Smooth muscle cell of the brain vasculature (primary cell): Measurements from ENCODE around the gene ABHD10.

Source experiments
- DNase-seq: peaks from one replicate; pipeline ENCODE4 v3.0.0-alpha.2; 2012; ENCODE audit warnings: low read depth, low spot score

Gene ABHD10

DNA sequence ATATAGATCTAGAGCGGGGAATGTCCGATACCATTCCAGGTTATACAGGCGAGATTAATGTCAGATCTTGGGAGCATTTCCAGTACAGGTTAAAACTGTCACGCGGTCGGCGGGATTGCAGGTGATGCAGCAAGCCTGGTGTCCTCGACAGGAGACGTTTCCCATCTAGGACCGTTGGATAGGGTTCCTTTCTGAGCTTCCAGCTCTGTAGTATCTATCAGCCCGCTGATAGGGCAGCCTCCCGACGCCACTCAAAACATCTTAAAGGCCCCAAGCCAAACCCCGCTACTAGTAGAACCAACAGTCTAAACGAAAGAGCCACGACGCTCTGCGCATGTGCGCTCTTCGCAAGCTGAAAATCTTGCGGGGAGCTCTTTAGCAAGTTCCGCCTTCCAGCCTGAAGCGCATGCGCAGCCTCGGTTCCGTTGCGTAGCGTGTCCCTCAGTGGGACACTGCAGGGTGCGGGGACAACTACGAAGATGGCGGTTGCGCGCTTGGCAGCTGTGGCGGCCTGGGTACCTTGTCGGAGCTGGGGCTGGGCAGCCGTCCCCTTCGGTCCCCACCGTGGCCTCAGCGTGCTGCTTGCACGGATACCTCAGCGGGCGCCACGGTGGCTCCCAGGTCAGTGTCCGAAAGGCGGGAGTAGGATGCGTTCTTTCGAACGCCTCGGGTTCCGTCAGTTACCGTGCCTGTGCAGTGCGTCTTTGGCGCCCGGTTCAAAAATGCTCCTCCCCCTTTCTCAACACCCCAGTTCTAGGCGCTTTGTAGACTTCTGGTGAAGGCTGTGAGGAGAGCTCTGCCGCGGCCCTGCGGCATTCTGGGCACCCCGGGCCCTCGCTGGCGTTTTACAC is at the start of gene ABHD10:
ABHD10 (plus strand) TSS at position 444 of the 851 bp plus-strand sequence; CDS start at position 480, 36 bp downstream.
- peak; percentile 98 for DNase-seq

DNA sequence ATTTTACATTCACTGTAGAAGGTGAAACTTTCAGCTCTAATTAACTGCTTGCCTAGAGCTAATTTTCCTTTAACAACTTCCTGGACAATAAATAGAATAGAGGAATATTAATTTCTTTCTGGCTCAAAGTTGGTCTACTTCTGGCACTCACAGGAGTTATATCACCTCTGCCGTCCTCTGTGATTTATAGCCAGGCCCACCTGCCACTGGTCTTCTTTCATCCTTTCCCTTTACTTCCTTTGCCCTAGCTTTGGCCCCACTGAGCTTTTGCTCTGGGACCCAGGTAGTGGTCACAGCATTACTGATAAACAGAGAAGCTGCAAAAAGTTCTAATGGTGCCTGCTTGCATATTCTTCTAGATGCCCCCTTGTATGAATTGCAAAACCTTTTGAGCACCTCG is 49.3 kb upstream of the ABHD10 start:
- DNase-seq, result no peak

DNA sequence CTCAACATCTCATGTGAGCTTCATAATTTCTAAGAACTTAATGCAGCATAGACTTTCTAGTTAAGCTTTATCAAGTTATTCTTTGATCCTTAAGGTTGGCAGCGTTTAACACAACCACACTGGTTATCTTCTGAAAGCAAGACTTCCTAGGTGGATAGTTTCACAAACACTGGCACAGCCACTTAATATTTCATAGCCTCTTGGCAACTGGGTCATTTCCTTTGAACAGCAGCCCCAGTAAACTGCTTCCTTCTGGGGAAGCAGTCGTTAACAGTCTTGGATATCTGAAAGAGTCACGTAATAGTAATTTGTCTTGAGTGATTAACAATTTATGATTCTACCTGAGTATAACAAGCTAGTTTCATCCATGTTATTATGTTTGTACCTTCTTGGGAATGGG is 45.9 kb upstream of the ABHD10 start:
- DNase-seq, result no peak

DNA sequence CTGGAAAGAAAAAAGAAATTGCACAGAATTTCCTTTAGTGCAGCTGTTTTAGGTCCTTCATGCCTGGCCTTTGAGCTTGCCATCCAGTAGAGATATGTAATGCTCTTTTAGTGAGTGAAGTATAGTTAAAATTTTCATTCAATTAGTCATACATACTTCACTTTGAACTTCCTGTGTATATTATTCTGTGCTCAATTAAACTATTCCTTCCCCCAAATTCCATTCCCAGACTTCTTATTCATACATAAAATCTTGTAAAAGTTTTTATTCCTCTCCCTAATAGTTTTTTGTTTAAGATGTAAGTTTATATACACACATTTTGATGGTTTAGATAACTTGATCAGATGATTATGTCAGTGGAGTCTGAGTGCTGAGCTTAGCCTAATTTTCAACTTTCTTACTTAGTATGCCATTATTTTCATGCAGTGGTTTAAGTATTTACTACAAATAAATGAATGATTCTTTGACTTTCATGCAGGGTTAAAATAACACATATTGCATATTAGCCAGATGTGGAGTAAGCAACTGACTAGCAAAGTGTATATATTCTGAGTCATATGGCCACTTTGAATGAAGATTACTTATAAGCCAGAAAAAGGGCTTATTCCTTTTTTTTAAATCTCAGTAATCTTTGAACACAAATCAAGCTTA is 42.5 kb upstream of the ABHD10 start:
- no peak for DNase-seq

DNA sequence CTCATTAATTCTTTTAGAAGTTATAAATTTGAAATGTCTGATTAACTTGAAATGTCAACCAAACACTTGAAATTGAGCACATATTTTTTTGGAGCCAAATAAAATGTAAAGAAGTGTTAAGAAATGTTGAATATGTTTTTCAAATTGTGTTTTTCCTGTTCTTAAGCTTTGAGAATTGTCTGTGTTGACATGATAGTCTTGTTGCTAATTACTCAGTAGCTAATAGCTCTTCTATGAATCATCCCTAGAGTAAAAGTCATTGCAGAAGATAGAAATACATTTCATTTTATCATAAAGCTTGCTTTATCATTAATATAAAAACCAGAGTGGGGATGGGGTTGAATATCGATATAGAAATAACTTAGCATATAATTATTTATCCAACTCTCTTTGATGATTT is 41.9 kb upstream of the ABHD10 start:
- DNase-seq, result no peak

DNA sequence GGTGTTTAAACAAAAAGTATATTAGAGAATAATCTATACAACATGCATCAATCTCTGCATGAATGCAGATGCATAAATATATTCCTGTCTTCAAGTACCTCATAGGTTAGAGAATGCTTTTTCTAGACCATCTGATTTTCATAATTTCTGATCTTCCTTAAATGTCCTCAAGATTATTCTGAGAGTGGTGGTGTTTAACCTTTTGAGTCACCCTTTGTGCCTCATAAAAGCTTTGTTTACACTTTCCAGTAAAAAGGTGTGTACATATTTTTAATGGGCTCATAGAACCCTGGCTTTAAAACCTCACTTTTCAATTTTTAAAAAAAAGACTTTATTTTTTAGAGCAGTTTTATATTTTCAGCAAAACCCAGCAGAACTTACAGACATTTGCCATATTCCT is 41.0 kb upstream of the ABHD10 start:
- DNase-seq, result no peak

DNA sequence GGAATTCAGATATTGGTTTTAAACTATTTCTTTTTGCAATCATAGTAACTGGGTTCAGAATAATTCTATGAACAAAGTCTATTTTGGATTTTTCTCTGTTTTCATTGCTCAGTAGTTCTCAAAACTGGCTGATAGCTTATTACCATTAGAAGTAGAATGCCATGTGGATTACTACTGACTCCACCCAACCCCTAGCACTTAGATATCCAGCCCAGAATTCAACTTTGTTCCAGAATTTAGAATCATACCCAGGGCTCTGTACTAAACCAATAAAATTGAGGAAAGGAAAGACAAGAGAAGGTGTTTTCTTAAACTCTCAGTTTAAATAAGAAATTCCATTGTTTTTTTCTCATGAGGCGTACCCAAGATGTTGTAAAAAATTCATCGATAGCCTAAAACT is 39.0 kb upstream of the ABHD10 start:
- no peak for DNase-seq

DNA sequence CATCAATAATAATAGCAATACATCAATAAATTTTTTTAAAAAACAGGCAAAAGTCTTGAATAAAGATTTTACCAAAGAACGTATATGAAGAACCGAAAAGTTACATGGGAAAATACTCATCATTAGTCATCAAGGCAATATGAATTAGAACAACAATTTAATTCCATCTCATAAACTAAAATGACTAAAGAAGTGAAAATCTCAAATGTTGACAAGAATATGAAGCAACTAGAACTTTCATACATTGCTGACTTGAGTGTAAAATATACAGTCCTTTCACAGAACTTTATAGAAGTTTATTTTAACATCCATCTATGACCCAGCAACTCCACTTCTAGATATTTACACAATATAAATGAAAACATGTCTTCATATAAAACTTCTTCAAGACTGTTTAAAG is 35.3 kb upstream of the ABHD10 start:
- no peak for DNase-seq

DNA sequence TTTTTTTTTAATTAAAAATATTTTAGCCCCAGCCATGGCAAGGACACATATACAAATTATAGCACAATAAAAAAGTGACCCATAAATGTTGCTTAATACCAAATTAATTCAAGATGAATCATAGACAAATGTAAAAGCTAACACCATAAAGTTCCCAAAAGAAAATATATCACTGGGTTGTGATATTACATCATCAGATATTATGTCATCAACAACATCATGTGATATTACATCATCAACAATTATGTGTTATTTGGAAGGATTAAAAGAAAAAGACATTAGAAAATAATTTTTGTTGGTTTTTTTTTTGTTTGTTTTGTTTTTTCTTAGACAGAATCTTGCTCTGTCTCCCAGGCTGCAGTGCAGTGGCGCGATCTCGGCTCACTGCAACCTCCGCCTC is 34.5 kb upstream of the ABHD10 start:
- DNase-seq, result no peak

DNA sequence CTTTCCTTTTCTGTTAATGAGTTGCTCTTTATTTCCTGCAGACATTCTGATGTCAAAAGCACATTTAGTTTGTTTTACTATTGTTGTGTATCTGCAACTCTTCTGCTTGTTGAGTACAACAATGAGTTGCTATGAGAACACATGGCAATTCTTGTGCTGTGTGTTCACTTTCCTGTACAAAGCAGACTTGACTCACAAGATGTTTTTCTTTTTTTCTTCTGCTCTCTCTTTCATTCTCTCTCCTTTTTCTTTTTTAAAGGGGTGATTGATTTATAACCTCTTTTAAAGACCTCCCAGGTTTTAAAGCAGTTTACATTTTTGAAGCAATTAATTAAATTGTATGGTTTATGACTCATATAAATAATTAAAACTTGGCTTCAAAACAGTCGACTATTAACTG is 31.6 kb upstream of the ABHD10 start:
- DNase-seq, result no peak

DNA sequence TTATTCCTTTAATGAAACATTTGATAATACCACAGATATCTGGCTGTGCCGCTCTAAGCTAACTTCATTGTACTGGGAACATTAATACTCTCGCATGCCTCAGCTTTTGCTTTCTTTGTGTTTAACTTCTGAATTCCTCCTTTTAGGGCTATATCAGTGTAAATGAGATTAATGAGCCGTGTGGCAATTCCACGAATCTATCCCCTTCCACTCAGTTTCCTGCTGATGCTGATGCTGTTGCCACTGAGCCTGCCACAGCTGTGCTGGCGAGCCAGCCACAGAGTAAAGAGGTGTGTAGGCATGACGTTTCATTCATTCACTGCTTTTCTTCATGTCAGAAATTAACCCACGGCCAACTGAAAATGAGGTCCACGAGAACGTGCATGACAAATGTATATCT is 30.0 kb upstream of the ABHD10 start:
- DNase-seq, result no peak

DNA sequence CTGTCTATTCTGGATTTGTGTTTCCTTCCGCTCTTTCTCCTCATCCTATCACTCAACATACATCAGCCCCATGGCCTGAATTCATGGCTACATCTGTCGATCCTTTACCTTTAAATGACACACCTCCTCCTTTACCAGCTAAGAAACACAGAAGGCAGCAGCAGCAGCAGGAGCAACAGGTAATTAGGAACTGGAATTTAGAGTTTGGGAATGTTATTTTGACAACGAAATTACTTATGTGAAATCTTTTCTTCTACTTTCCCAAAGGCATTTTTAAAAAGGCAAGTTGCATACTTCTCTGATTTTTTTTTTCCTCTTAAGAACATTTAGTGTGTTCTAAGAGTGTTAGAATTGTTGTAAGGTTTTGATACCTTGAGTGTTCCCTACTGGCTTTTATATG is 29.1 kb upstream of the ABHD10 start:
- no peak for DNase-seq

DNA sequence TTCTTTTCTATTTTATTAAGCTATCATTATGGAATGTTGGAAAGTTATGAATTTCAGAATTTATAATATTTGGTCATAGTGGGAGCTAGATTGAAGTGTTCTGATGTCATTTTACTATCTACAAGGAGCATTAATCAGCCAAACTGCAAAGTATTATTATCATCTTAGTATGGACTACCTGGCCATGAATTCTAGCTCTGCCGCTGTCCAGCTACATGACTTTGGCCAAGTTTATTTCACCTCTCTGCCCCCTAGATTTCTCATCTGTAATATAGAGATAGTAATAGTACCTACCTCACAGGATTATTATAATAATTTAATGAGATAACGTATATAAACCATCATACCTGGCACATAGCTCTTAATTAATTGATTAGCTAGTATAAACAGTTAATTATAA is 27.8 kb upstream of the ABHD10 start:
- no peak for DNase-seq

DNA sequence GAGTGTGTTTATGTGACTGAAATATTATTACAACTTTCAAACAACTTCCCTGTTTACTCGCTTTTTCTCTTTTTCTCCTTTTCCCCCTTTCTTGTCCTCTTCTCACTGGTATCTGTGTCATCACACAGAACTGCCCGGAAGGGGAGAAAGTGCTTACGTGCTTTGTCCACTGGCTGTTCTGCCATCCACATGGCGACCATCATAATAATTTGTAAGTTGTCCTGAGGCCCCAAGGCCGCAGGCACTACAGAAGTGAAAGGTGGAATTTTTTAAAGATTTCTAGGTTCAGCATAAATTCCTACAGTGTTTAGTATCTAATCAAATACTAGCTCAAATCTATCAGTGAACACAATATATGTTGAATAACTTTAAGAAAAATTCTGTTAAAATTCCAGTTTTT is 26.7 kb upstream of the ABHD10 start:
- no peak for DNase-seq

DNA sequence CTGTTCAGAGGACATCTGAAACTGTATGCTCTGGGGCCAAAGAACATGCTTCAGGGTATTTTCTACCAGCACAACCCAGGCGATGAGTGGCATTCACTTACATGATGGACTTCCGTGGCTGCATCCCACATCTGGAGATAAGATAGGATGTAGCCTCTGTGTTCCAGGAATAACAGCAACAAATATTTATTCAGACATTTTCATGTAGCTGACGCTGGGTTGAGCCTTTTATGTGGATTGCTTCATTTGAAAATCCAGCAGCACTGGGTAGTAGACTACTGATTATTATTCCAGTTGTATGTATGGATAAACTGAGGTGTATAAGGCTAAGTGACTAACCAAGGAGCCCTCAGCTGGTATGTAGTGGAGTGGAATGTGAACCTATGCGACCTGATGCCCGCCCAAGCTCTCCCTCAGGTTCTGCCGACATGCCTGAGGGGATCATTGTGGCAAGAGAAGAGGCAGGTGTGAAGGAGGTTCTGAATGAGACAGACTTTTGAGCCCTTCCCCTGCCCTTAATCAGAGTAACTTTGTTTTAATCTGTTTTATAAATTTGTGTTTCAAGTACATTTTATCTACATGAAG is 25.9 kb upstream of the ABHD10 start:
- no peak for DNase-seq

DNA sequence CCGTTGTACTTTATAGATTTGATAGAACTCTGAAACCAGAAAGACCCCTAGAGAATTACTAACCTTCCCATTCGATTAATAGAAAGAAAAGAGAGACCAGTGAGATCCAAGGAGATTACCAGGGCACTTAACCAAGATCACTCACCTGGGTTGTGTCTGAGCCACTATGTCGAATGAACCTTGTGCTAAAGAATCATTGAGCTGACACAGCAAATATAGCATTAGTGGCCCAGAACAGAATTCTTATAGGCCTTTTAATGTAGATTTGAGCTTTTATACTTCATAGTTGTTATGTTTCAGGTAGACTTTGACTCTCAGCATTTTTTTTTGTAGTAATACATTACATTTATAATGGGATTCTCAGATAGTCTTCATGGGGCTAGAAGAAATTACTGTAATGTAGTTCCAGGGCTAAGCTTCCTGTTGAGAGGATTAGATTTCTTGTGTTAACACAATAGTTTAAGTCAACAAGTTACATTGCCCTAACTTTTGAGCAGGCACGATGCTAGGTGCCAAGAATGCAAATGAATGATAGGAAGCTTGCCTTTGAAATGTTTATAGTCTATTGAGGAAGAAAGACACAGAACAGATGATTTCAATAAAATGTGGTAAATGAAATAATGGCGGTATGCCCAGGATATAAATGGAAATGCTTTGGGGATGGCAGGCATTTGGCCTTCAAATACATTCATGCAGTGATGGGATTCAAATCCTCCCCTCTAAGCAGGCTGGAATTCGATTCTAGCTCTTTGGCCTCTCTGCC is 24.4 kb upstream of the ABHD10 start:
- no peak for DNase-seq

DNA sequence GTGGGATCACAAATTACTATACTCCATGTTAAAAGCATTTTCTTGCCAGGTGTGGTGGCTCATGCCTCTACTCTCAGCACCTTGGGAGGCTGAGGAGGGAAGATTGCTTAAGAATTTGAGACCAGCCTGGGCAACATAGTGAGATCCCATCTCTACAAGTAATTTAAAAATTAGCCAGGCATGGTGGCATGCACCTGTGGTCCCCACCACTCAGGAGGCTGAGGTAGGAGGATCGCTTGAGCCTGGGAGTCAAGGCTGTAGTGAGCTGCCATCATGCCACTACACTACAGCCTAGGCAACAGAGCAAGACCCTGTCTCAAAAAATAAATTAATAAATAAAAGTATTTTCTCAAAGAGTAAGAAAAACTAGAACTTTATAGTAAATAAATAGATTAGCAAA is 22.9 kb upstream of the ABHD10 start:
- DNase-seq, result no peak

DNA sequence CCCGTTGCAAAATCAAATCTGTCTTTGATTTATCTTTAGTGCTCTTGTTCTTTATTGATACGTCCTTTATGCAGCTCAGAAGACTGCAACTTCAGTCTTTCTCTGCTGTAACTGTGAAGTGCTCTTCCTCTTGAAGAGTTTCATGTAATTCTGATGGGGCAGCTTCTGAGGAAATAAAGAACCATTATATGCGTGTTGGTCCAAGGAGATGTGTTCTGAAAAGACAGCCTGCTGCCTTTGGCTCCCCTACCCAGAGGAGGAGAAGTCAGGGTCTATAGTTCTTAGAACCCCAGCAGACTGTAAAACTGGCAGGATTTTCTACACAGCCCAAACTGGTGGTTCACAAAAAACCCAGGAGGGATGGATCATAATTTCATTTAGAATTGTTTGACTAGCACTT is 22.4 kb upstream of the ABHD10 start:
- no peak for DNase-seq

DNA sequence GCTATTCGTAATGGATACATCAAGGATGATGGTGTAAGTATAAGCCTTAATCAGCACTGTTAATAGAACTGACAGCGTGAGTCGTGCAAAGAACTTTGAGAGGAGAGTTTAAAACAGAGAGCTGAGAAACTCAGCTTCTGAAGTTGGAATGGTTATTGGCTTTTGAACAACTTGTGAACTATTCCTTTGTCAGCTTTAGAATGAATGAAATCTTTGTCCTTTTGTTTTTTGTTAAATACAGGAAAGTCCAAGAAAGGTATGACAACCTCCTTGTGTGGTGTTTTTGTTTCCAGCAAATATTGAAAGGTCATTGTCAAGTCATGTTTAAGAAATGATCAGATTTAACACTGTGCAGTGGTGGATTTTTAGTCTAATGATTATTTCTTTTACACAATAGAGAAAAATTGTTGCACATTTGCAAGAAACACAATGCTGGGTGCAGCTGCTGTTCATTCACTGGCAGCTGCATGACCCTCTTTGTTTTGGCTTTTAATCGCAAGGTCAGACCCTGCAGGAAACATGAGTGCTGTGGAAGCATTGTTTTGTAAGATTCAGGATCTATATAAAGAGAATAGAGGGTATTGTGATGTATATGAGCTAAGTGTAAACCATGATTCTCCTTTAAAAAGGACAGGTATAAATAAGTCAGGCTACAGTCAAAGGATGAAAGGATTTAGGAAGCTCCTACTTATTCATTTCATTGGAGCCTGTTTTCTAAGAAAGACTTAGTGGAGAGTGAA is 21.7 kb upstream of the ABHD10 start:
- DNase-seq, result no peak

DNA sequence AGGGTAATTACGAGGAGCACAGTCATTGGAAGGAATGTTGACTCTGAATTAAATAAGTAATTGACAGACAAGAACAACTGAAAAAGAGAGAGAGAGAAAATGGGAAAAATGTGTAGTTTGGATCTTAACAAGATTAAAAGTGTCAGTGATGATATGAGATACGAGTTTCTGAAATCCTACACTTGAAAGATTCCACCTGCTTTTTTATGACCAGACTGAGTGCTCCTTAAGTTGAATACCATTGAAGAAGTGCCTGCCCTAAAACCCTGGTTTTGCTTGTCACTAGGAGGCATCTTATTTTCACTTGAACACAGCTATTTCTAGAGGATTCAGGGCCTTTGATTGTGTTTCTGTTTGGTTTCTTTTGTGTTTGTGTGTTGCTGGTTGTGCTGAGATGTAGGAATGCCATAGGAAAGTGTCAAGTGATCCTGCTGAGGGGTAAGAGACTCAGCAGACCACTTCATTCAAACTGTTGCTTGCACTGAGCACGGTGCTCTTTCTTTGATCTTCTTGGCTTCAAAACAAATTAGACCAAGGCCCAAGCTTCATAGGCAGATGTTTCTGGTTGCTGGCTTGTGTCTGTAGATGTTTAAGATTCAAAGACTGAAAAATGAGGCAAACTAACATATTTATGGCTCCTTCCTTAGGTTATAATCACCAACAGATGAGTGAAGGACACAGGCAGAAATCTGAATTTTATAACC is 17.2 kb upstream of the ABHD10 start:
- no peak for DNase-seq

DNA sequence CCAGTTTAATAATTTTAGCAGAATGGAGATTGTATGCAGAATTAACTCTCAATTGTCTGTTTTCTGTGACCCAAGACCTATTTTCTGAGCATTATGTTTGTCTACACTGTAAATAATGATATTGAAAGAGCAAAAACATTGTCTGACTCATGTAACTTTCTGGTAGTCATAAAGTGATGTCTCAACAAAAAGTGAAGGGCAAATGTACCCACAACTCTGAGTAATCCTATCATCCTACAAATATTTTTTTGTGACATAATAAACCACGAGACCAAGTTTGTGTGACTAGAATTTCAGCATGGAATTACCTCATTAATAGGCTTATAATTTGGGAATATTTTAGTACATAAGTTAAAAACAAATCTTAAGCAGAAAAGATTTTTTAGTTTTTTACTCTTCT is 15.4 kb upstream of the ABHD10 start:
- no peak for DNase-seq
